DOHH2 (cell line): ENCODE results near the gene KCNIP1.

Experiments
- H3F3A ChIP-seq: fragments of 200-600 bp; sonication (generic), shearing (Covaris generic); 2 replicates; pipeline ENCODE4 v1.6.0; 2016; ENCODE audit warnings: antibody characterized with exemption, mild to moderate bottlenecking; ENCODE audit not compliant: control insufficient read depth, insufficient read depth
- H3K27ac ChIP-seq: fragments of 200-600 bp; sonication (generic); 2 replicates; pipeline ENCODE4 v1.5.1; 2014; ENCODE audit warnings: low read depth, mild to moderate bottlenecking, low read length, moderate library complexity
- H3K27me3 ChIP-seq: fragments of 200-600 bp; sonication (generic); 2 replicates; pipeline ENCODE4 v1.6.1; 2014; ENCODE audit warnings: mild to moderate bottlenecking, low read length, mixed read lengths; ENCODE audit not compliant: control insufficient read depth
- H3K36me3 ChIP-seq: fragments of 200-600 bp; sonication (generic); 2 replicates; pipeline ENCODE4 v1.6.1; 2014; ENCODE audit warnings: mild to moderate bottlenecking, low read length, moderate library complexity, mixed read lengths; ENCODE audit not compliant: control insufficient read depth
- H3K4me1 ChIP-seq: fragments of 200-600 bp; sonication (generic); 2 replicates; pipeline ENCODE4 v1.6.1; 2014; ENCODE audit warnings: mild to moderate bottlenecking, low read length, mixed read lengths; ENCODE audit not compliant: control insufficient read depth
- H3K4me2 ChIP-seq: fragments of 200-600 bp; sonication (generic); 2 replicates; pipeline ENCODE4 v1.6.0; 2014; ENCODE audit warnings: mild to moderate bottlenecking, low read length, moderate library complexity
- H3K4me3 ChIP-seq: fragments of 200-600 bp; sonication (generic); 2 replicates; pipeline ENCODE4 v1.5.1; 2014; ENCODE audit warnings: mild to moderate bottlenecking, low read length, mixed read lengths
- H3K79me2 ChIP-seq: fragments of 200-600 bp; sonication (generic); 2 replicates; pipeline ENCODE4 v1.6.1; 2014; ENCODE audit warnings: mild to moderate bottlenecking, low read length, mixed read lengths; ENCODE audit not compliant: control insufficient read depth
- H3K9me2 ChIP-seq: fragments of 200-600 bp; sonication (generic); replicated peaks from 2 replicates; pipeline ENCODE4 v1.6.1; 2014; ENCODE audit warnings: mild to moderate bottlenecking, low read length, mixed read lengths; ENCODE audit not compliant: control insufficient read depth
- H3K9me3 ChIP-seq: fragments of 200-600 bp; sonication (generic); 2 replicates; pipeline ENCODE4 v1.6.1; 2014; ENCODE audit warnings: antibody characterized with exemption, low read length, mixed read lengths; ENCODE audit not compliant: control insufficient read depth, insufficient read depth
- H4K20me1 ChIP-seq: fragments of 200-600 bp; sonication (generic); 2 replicates; pipeline ENCODE4 v1.6.0; 2014; ENCODE audit warnings: low read depth, mild to moderate bottlenecking, antibody characterized with exemption, low read length, moderate library complexity; ENCODE audit not compliant: control insufficient read depth, insufficient read depth
- EZH2phosphoT487 ChIP-seq: fragments of 200-600 bp; sonication (generic); IDR thresholded peaks from 2 replicates; pipeline ENCODE4 v1.6.1; 2017; ENCODE audit warnings: borderline replicate concordance, mild to moderate bottlenecking, antibody characterized with exemption, low read length, moderate library complexity, mixed read lengths
- TF ChIP-seq, protein P1 (sequence below): fragments of 200-600 bp; sonication (generic); IDR thresholded peaks from one replicate; pipeline ENCODE4 v1.5.1; 2014; ENCODE audit warnings: antibody characterized with exemption, mild to moderate bottlenecking, low read depth, low read length; ENCODE audit not compliant: poor library complexity, severe bottlenecking

KCNIP1 gene

DNA sequence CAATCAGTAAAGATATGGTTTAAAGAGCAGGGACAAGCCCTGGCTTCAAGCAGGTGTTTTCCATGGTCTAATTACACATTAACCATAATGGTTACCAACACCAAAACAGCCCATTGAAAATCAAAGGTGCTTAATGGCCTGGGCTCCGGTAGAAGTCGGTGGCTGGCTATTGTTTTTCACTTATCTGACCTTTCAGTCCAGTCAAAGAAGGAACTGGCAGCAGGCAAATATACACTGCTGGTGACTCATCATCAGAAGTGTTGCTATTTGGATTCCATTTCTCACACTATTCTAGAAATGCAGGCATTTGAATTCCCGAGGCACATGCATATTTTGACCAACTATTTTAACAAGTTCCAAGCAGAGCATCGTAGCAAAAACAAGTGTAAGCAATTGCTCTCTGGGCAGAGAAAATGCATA lies 253.4 kb downstream of the KCNIP1 start:
- Histone ChIP-seq H3K9me3 (no peaks in the 10 kb centered on the region), H3K79me2 (no peaks in the 10 kb centered on the region), H3K27ac (no peak overlapping the region), H3K4me2 (no peak overlapping the region), H3K27me3 (no peaks in the 10 kb centered on the region), H3F3A (no peaks in the 10 kb centered on the region), H4K20me1 (no peaks in the 10 kb centered on the region), H3K4me3 (no peak overlapping the region), H3K4me1 (no peaks in the 10 kb centered on the region), H3K9me2 (no peaks in the 10 kb centered on the region), H3K36me3 (no peaks in the 10 kb centered on the region)
- TF ChIP-seq, protein P1, sequence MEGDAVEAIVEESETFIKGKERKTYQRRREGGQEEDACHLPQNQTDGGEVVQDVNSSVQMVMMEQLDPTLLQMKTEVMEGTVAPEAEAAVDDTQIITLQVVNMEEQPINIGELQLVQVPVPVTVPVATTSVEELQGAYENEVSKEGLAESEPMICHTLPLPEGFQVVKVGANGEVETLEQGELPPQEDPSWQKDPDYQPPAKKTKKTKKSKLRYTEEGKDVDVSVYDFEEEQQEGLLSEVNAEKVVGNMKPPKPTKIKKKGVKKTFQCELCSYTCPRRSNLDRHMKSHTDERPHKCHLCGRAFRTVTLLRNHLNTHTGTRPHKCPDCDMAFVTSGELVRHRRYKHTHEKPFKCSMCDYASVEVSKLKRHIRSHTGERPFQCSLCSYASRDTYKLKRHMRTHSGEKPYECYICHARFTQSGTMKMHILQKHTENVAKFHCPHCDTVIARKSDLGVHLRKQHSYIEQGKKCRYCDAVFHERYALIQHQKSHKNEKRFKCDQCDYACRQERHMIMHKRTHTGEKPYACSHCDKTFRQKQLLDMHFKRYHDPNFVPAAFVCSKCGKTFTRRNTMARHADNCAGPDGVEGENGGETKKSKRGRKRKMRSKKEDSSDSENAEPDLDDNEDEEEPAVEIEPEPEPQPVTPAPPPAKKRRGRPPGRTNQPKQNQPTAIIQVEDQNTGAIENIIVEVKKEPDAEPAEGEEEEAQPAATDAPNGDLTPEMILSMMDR = no peak
- TF ChIP-seq EZH2phosphoT487 = no peak

DNA sequence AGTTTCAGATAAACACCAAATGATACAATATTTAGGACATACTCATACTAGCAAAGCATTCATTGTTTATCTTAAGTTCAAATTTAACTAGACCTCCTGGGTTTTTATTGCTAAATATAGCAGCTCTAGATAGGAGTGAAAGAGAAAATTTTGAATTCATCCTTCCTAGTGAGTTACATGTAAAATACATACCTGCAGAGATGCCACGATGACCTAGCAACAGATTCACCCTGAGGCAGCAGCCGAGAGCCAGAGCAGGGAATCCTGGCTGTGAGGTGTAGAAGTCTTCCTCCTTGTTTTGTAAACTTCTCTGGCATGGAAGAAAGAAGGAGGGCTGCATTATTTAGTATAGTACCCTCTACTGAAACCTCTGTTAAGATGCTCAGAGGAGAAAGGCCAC lies 253.8 kb downstream of the KCNIP1 start:
- Histone ChIP-seq H3K4me1 (no peaks in the 10 kb centered on the region), H3K9me3 (no peaks in the 10 kb centered on the region), H3K9me2 (no peaks in the 10 kb centered on the region), H3K36me3 (no peaks in the 10 kb centered on the region), H3K27ac (no peak overlapping the region), H3K27me3 (no peaks in the 10 kb centered on the region), H4K20me1 (no peaks in the 10 kb centered on the region), H3K79me2 (no peaks in the 10 kb centered on the region), H3K4me2 (no peak overlapping the region), H3F3A (no peaks in the 10 kb centered on the region), H3K4me3 (no peak overlapping the region)
- TF ChIP-seq, protein P1 = no peak
- no peak for TF ChIP-seq EZH2phosphoT487

DNA sequence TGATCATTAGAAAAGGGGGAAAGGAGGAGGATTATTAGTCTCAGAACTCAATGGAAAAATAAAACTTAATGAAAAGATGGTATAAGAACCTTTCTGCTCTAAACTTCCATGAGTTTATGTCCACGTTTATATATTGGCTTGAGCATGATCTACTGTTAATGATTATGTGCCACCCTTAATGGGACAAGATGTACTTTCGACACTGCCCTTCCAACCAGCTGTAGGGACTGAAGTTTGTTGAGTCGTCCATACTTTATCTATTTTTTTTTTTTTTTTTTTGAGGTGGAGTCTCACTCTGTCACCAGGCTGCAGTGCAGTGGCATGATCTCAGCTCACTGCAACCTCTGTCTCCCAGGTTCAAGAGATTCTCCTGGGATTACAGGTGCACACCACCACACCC lies 254.7 kb downstream of the KCNIP1 start:
- Histone ChIP-seq H3K9me3 (no peaks in the 10 kb centered on the region), H3K4me1 (no peaks in the 10 kb centered on the region), H3K27me3 (no peaks in the 10 kb centered on the region), H3K27ac (no peak overlapping the region), H4K20me1 (no peaks in the 10 kb centered on the region), H3K79me2 (no peaks in the 10 kb centered on the region), H3K4me3 (no peak overlapping the region), H3K4me2 (no peak overlapping the region), H3K36me3 (no peaks in the 10 kb centered on the region), H3F3A (no peaks in the 10 kb centered on the region), H3K9me2 (no peaks in the 10 kb centered on the region)
- no peak for TF ChIP-seq EZH2phosphoT487
- TF ChIP-seq, protein P1 = no peak

DNA sequence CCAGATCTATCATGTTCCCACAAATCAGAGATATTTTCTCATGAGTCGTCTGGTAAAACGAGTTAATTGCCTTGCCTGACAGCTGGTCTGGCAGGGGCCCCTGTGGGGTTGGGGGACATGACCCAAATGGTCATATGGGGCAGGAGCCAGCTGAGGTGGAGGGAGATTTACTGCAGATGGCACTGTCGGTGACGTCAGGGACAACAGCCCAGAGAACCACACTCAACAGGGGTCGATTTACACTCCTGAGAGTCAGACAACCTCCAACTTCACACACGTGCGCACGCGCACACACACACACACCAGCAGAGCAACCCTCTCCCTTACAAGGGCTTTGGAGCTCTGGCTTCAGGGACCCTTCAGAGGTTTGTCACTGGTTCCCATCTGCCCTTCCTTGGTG lies 256.3 kb downstream of the KCNIP1 start:
- H3K79me2 ChIP-seq = no peaks in the 10 kb centered on the region
- H4K20me1 ChIP-seq = no peaks in the 10 kb centered on the region
- no peaks in the 10 kb centered on the region for H3K36me3 ChIP-seq
- H3F3A ChIP-seq = no peaks in the 10 kb centered on the region
- TF ChIP-seq EZH2phosphoT487 = no peak
- TF ChIP-seq, protein P1 = no peak
- H3K27ac ChIP-seq = no peak overlapping the region
- H3K4me2 ChIP-seq = no peak overlapping the region
- H3K4me3 ChIP-seq = no peak overlapping the region
- H3K4me1 ChIP-seq = no peaks in the 10 kb centered on the region
- no peaks in the 10 kb centered on the region for H3K27me3 ChIP-seq
- no peaks in the 10 kb centered on the region for H3K9me3 ChIP-seq
- H3K9me2 ChIP-seq = no peaks in the 10 kb centered on the region
